DMS114 treated with DMSO at 0.1 percent for 48 hours (cell line): ENCODE data around the gene IFRD2.
A peak's percentile ranks its signal among the peaks of the same experiment; 100 is the strongest.
"Not testable (repeated sequence)": the region's sequence is repeated elsewhere in the genome, so short reads cannot be mapped to it uniquely, and the experiment has no call there.

Experiments used
- DNase-seq: peaks from one replicate; lab custom pipeline; 2025; ENCODE audit not compliant: unreplicated experiment; lab: John Stamatoyannopoulos, UW

Gene IFRD2

GRCh38 chr3:50324351-50325112 is 32.3 kb upstream of the IFRD2 start:
- peak; percentile 30 for DNase-seq

- DNase-seq, result no peak
These were observed 31.5 kb upstream of the IFRD2 start for GRCh38 chr3:50323614-50324199.

GRCh38 chr3:50323092-50323600 is 30.9 kb upstream of the IFRD2 start:
- DNase-seq, result no peak

- DNase-seq, result no peak
These were observed 30.3 kb upstream of the IFRD2 start, which contains the start of gene HYAL2 for GRCh38 chr3:50322386-50323091. Gene HYAL2, minus strand, starts transcription at chr3:50322745. Its CDS starts 2,256 bp downstream, at chr3:50320489.

- no peak for DNase-seq
These were observed 29.8 kb upstream of the IFRD2 start for GRCh38 chr3:50322115-50322385.

- DNase-seq, result peak; percentile 78
These were observed 29.3 kb upstream of the IFRD2 start for GRCh38 chr3:50321336-50322114.

- no peak for DNase-seq
These were observed 28.7 kb upstream of the IFRD2 start for GRCh38 chr3:50320853-50321335.

- no peak for DNase-seq
These were observed 27.8 kb upstream of the IFRD2 start for GRCh38 chr3:50319894-50320625.

GRCh38 chr3:50319181-50319893 is 27.1 kb upstream of the IFRD2 start:
- no peak for DNase-seq

GRCh38 chr3:50318615-50319014 is 26.4 kb upstream of the IFRD2 start:
- no peak for DNase-seq

- DNase-seq, result no peak
These were observed 25.9 kb upstream of the IFRD2 start for GRCh38 chr3:50318163-50318562.

- no peak for DNase-seq
These were observed 25.1 kb upstream of the IFRD2 start for GRCh38 chr3:50317300-50317699.

- no peak for DNase-seq
These were observed 24.5 kb upstream of the IFRD2 start for GRCh38 chr3:50316657-50317242.

- no peak for DNase-seq
These were observed 22.6 kb upstream of the IFRD2 start for GRCh38 chr3:50314816-50315215.

GRCh38 chr3:50314342-50314741 is 22.1 kb upstream of the IFRD2 start:
- no peak for DNase-seq

GRCh38 chr3:50312041-50312440 is 19.8 kb upstream of the IFRD2 start:
- not testable (repeated sequence) for DNase-seq

GRCh38 chr3:50304601-50305000 is 12.4 kb upstream of the IFRD2 start:
- no peak for DNase-seq

- DNase-seq, result no peak
These were observed 11.0 kb upstream of the IFRD2 start, which contains the start of gene HYAL1 for GRCh38 chr3:50303013-50303815. Gene HYAL1, minus strand, starts transcription at chr3:50303574. Its CDS starts 618 bp downstream, at chr3:50302956.
